Measurements from ENCODE around the gene ABCB9.
A peak's percentile ranks its signal among the peaks of the same experiment; 100 is the strongest.
"Not testable (repeated sequence)": the region's sequence is repeated elsewhere in the genome, so short reads cannot be mapped to it uniquely, and the experiment has no call there.

The ABCB9 gene

GRCh38 chr12:122965851-122966742 is at the start of gene ABCB9:
ABCB9 (minus strand) TSS chr12:122966463; CDS start chr12:122960235, 6,228 bp downstream.
- DNase-seq (ENCODE audit: low read depth in 2 of 2) = peak; percentile 86 to 90

GRCh38 chr12:123014473-123014872 is 48.2 kb upstream of the ABCB9 start:
- DNase-seq (ENCODE audit: low read depth in 2 of 2) = not testable (repeated sequence)

GRCh38 chr12:123013185-123014095 is 47.2 kb upstream of the ABCB9 start:
- DNase-seq (ENCODE audit: low read depth in 2 of 2) = no peak

- DNase-seq (ENCODE audit: low read depth in 2 of 2) = no peak
Observed at GRCh38 chr12:123011701-123012100, 45.4 kb upstream of the ABCB9 start.

GRCh38 chr12:123010681-123011080 is 44.4 kb upstream of the ABCB9 start:
- DNase-seq (ENCODE audit: low read depth in 2 of 2) = no peak

- no peak for DNase-seq (ENCODE audit: low read depth in 2 of 2)
Observed at GRCh38 chr12:123010110-123010509, 43.8 kb upstream of the ABCB9 start.

GRCh38 chr12:123006977-123007376 is 40.7 kb upstream of the ABCB9 start:
- no peak for DNase-seq (ENCODE audit: low read depth in 2 of 2)

GRCh38 chr12:123005081-123005626 is 38.9 kb upstream of the ABCB9 start:
- no peak for DNase-seq (ENCODE audit: low read depth in 2 of 2)

- DNase-seq (ENCODE audit: low read depth in 2 of 2) = no peak
Observed at GRCh38 chr12:123004287-123004686, 38.0 kb upstream of the ABCB9 start.

- DNase-seq (ENCODE audit: low read depth in 2 of 2) = no peak
Observed at GRCh38 chr12:123003257-123003656, 37.0 kb upstream of the ABCB9 start.

- DNase-seq (ENCODE audit: low read depth in 2 of 2) = no peak
Observed at GRCh38 chr12:123001464-123001863, 35.2 kb upstream of the ABCB9 start.

- no peak for DNase-seq (ENCODE audit: low read depth in 2 of 2)
Observed at GRCh38 chr12:123000578-123000977, 34.3 kb upstream of the ABCB9 start.

- no peak for DNase-seq (ENCODE audit: low read depth in 2 of 2)
Observed at GRCh38 chr12:122999986-123000420, 33.7 kb upstream of the ABCB9 start.

- DNase-seq (ENCODE audit: low read depth in 2 of 2) = no peak
Observed at GRCh38 chr12:122999196-122999946, 33.1 kb upstream of the ABCB9 start.

- DNase-seq (ENCODE audit: low read depth in 2 of 2) = no peak
Observed at GRCh38 chr12:122998316-122998715, 32.1 kb upstream of the ABCB9 start.

- no peak for DNase-seq (ENCODE audit: low read depth in 2 of 2)
Observed at GRCh38 chr12:122997343-122998250, 31.3 kb upstream of the ABCB9 start.

- no peak for DNase-seq (ENCODE audit: low read depth in 2 of 2)
Observed at GRCh38 chr12:122996621-122997342, 30.5 kb upstream of the ABCB9 start.

GRCh38 chr12:122996188-122996601 is 29.9 kb upstream of the ABCB9 start:
- no peak for DNase-seq (ENCODE audit: low read depth in 2 of 2)

GRCh38 chr12:122995503-122996187 is 29.4 kb upstream of the ABCB9 start:
- no peak for DNase-seq (ENCODE audit: low read depth in 2 of 2)
